Chondrocyte (in vitro differentiated cells): ENCODE results near the gene DGKI. TPM values are rescaled to one million over a fixed set of nuclear protein-coding genes. Genes with fewer than 3 reads are reported as not detected.

Experiments
- DNase-seq: peaks from one replicate; pipeline ENCODE4 v3.0.0; 2021; ENCODE audit warnings: mixed read lengths, low spot score
- H3K27ac Mint-ChIP-seq: one replicate; pipeline ENCODE4 v1.8.0; 2021; ENCODE audit warnings: mild to moderate bottlenecking, moderate library complexity, mixed read lengths; ENCODE audit not compliant: unreplicated experiment
- H3K27me3 Mint-ChIP-seq: 2 replicates; pipeline ENCODE4 v1.8.0; 2021; ENCODE audit warnings: low read depth, mixed read lengths
- H3K36me3 Mint-ChIP-seq: 2 replicates; pipeline ENCODE4 v1.8.0; 2021; ENCODE audit warnings: low read depth, mixed read lengths
- H3K4me1 Mint-ChIP-seq: 2 replicates; pipeline ENCODE4 v1.8.0; 2021; ENCODE audit warnings: low read depth, mild to moderate bottlenecking, mixed read lengths
- H3K4me3 Mint-ChIP-seq: one replicate; pipeline ENCODE4 v1.8.0; 2021; ENCODE audit warnings: mild to moderate bottlenecking, moderate library complexity, mixed read lengths; ENCODE audit not compliant: unreplicated experiment
- H3K9me3 Mint-ChIP-seq: 2 replicates; pipeline ENCODE4 v1.8.0; 2021; ENCODE audit warnings: low read depth, mixed read lengths
- CTCF ChIP-seq: fragments of 200-600 bp; sonication (generic); IDR thresholded peaks from 2 replicates; pipeline ENCODE4 v1.5.0; 2021; ENCODE audit warnings: antibody characterized with exemption, mild to moderate bottlenecking, moderate library complexity
- total RNA-seq: library from RNA; stranded (reverse); gene quantifications from 3 replicates; pipeline ENCODE4 v1.2.1, GENCODE V29; 2021

The DGKI gene
- total RNA-seq, 1 donor from 2014 or later, result 15.3 TPM

DNA sequence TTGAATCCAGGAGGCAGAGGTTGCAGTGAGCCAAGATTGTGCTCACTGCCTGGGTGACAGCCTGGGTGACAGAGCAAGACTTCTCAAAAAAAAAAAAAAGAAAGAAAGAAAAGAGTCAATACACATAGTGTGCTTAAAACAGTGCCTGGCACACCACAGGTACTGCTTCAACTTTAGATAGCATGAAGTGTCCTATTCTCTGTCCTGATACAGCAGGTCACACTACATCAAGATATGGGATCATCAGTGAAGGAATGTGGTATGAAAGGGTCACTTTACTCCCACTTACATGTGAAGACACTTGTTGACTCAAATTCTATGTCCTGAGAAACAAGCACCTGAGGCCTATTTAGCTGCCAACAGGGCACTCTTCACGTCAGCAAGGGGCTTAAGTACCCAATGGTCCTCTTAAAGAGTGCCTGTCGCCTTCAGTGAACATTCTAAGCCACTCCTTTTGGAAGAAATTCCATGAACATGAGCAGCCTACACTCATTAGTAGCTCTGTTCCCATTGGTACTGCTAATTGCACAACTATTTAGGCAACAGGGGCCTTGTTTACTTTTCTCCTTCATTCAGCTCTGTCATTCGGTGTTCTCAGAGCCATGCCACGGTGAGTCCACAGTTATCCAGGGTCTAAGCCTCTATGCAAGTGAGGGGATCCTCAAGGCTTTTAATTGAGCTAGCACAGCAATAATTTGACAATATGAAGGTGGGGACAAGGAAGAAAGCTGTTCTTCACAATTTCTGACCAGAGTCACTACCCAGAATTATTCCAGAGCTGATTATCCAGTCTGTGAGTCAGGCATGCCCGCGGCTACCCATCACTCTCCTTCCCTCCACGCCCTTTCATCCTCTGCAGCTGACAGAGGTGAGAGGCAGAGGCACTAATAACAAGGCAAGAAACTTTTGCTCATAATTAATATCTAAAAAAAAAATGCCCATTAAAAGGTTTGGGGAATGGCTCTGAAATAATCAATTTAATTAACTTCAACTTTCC lies 446.6 kb downstream of the DGKI start:
- Mint-ChIP-seq H3K27ac (no peak overlapping the region), H3K36me3 (peaks cover 9% of the 10 kb centered on the region), H3K27me3 (no peaks in the 10 kb centered on the region), H3K4me3 (no peak overlapping the region), H3K9me3 (no peaks in the 10 kb centered on the region), H3K4me1 (no peaks in the 10 kb centered on the region)
- DNase-seq, result no peak
- TF ChIP-seq CTCF, result no peak

- Mint-ChIP-seq H3K27ac (no peak overlapping the region), H3K4me3 (no peak overlapping the region), H3K4me1 (no peaks in the 10 kb centered on the region), H3K36me3 (peaks cover 17% of the 10 kb centered on the region), H3K27me3 (no peaks in the 10 kb centered on the region), H3K9me3 (no peaks in the 10 kb centered on the region)
- no peak for TF ChIP-seq CTCF
- DNase-seq, result no peak
Measured at GRCh38 chr7:137396051-137396450, 450.7 kb downstream of the DGKI start.

DNA sequence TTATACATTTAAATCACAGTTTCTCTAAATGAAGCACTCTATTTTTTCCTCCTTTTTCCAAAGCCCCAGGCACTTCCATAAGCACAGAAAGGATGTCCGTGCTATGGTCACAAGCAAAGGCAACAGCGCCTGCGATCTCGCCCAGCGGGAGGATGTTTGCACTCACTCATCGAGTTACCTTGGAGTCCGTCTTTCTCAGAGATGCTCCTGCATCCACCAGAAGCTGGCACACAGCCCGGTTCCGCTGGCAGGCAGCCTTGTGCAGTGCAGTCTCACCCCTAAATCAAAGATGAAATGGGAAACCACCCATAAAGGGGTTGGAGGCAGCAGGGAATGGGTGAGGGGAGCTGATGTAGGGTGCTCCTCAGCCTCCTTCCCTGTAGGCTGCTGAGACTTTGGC lies 451.4 kb downstream of the DGKI start:
- peaks cover 18% of the 10 kb centered on the region for H3K36me3 Mint-ChIP-seq
- no peak overlapping the region for H3K4me3 Mint-ChIP-seq
- DNase-seq, result peak; percentile 74
- no peaks in the 10 kb centered on the region for H3K27me3 Mint-ChIP-seq
- no peak overlapping the region for H3K27ac Mint-ChIP-seq
- TF ChIP-seq CTCF, result no peak
- H3K4me1 Mint-ChIP-seq, result no peaks in the 10 kb centered on the region
- H3K9me3 Mint-ChIP-seq, result no peaks in the 10 kb centered on the region

DNA sequence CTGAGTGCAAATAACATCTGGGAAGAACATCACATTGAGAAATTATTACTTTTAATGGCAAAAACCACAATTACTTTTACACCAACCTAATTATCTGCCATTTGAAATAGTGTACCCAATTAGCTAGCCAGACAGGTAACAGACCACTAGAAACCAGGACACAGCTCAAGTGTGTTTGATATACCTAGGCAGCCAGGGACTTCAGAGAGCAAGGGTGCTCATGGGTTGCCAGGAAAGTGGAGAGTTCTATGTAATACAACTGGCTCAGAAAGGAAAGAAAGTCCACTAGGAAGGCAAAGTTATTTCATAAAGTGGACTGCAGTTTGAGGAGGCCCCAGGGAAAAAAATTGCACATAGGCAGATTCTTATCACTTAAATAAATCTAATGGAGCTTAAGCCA lies 453.2 kb downstream of the DGKI start:
- TF ChIP-seq CTCF, result no peak
- H3K4me3 Mint-ChIP-seq, result no peak overlapping the region
- H3K27ac Mint-ChIP-seq, result no peak overlapping the region

GRCh38 chr7:137390076-137390475 lies 456.7 kb downstream of the DGKI start:
- no peaks in the 10 kb centered on the region for H3K27me3 Mint-ChIP-seq
- H3K36me3 Mint-ChIP-seq, result peaks cover 14% of the 10 kb centered on the region
- no peak for TF ChIP-seq CTCF
- H3K9me3 Mint-ChIP-seq, result no peaks in the 10 kb centered on the region
- no peak overlapping the region for H3K27ac Mint-ChIP-seq
- H3K4me1 Mint-ChIP-seq, result peaks cover 9% of the 10 kb centered on the region
- no peak for DNase-seq
- no peak overlapping the region for H3K4me3 Mint-ChIP-seq

More for the DNA sequence above, 453.2 kb downstream of the DGKI start:
- DNase-seq, result no peak
- peaks cover 21% of the 10 kb centered on the region for H3K36me3 Mint-ChIP-seq
- H3K9me3 Mint-ChIP-seq, result no peaks in the 10 kb centered on the region
- no peaks in the 10 kb centered on the region for H3K27me3 Mint-ChIP-seq
- no peaks in the 10 kb centered on the region for H3K4me1 Mint-ChIP-seq
